Hippocampal formation (tissue), 2 donors: ENCODE results near the gene ADGRG1.
"Not testable (repeated sequence)": the region's sequence is repeated elsewhere in the genome, so short reads cannot be mapped to it uniquely, and the experiment has no call there.

Experiments used
- DNase-seq, 2 donors: peaks; one replicate each; lab custom pipeline; 2025; lab: John Stamatoyannopoulos, UW

The ADGRG1 gene

DNA sequence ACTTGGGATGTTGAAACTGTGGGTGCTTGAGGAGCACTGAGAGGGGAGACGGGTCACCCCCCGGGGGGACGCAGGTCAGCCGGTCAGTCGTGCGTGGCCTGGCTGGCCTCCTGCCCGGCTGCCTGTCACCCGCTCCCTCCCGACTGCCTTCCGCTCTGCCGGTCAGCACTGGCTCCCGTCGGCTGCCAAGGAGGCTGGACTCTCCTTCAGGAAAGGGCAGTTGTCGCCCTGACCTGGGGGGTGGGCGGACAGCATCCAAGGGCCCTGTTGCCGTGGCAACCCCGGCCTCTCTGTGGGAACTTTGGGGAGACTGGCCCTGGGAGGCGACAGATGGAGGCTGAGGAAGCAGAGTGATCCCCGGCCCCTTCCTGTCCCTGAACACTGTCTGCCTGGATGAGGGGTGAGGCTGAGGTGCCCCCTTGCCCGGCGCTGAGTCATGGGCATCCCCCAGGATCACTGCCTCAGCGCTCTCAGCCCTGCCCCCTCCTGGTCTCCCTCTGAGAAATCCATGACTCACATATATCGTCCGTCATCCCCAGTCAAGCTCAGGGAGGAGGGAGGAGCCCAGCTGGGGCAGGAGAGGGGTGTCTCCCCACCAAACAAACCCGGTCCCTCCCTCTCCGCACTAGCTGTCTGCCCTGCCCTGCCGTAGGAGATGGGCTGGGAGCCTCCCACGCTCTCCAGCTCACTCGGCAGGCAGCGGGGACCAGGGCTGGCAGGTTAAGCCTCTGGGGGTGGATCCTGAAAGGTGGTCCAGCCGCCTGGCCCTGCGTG lies at the start of gene ADGRG1:
Gene ADGRG1, plus strand, starts transcription at position 623 of the 774 bp plus-strand sequence. CDS start 21,658 bp downstream, outside the sequence.
- peak; percentile 71 to 75 for DNase-seq

DNA sequence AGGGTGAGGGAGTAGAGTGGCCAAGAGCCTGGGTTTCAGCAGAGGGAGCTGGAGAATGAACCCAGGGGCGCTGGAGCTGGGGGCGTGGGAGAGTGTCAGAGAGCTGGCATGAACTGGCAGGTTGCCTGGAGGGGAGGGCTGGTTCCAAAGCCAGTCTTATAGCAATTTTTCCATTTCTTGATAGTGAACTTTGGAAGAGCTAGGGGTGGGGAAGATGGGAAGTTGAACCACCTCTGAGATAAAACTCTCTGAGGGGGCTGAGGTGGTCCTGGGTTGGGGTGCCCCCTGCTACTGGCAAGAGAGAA lies 49.1 kb upstream of the ADGRG1 start:
- no peak for DNase-seq

DNA sequence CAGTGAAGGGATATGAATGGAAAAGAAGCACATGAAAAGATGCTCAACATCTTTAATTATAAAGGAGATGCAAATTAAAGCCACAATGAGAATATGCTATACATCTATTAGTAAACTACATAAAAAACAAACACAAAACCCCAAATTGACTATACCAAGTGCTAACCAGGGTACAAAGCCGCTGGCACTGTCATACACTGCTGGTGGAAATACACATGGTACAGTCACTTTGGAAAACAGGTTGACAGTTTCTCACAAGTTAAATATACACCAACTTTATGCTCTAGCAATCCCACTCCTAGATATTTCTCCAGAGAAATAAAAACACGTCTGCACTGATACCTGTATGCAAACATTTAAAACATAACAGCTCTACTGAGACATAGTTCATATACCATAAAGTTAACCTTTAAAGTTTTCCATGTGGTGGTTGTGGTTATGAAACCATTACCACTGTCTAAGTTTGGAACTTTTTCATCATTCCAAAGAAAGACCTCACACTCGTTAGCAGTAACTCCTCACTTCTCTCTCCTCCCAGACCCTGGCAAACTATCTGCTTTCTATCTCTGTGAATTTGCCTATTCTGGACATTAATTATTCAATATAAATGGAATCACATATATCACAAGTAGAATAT lies 43.3 kb upstream of the ADGRG1 start:
- no peak for DNase-seq

DNA sequence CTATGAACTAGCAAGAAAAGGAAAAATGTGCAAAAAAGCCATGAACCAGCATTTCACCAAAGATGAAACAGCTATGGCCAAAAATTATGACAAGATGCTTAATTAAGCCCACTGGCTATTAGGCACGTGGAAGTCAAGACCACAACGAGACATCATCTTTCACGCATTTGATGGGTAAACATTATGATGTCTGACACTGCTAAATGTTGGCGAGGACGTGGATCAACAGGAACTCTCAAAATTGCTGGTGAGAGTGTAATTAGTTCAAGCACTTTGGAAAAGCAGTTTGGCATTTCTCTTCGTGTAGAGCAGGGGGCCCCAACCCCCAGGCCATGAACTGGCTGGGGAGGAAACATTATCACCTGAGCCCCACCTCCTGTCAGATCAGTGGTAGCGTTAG lies 39.6 kb upstream of the ADGRG1 start:
- DNase-seq = no peak

DNA sequence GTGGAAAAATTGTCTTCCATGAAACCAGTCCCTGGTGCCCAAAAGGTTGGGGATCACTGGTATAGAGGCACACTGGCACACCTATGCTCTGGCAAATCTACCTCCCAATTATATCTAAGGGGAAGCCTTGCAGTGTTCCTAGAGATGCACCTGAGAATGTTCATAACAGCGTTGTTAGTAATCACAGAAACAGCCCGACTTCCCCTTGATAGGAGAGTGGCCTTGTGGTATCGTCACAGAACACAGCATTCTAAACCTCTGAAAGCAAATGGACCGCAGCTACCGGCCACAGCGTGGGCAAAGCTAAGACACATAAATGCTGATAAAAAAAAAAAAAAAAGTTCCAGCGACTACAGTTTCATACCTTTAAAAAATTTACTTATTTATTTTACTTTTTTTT lies 39.1 kb upstream of the ADGRG1 start:
- no peak for DNase-seq

DNA sequence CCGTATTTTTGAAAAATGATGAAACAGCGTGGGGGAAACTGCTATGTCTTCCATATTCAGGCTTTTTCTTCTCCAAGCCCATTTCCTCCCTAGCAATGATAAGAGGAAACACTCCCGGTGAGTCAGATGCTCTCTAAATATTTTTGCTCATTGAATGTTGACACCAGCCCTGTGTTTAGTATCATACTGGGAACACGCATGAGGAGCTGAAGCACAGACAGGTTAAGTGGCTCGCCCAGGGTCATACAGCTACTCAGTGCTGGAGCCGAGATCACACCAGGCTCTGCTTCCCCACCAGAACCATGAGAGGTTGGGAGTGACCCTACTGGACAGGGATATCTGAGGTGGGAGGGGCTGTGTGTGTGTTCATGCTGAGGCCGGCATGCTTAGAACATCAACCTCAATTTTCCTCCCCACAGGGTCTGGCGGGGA lies 37.8 kb upstream of the ADGRG1 start:
- DNase-seq = no peak

DNA sequence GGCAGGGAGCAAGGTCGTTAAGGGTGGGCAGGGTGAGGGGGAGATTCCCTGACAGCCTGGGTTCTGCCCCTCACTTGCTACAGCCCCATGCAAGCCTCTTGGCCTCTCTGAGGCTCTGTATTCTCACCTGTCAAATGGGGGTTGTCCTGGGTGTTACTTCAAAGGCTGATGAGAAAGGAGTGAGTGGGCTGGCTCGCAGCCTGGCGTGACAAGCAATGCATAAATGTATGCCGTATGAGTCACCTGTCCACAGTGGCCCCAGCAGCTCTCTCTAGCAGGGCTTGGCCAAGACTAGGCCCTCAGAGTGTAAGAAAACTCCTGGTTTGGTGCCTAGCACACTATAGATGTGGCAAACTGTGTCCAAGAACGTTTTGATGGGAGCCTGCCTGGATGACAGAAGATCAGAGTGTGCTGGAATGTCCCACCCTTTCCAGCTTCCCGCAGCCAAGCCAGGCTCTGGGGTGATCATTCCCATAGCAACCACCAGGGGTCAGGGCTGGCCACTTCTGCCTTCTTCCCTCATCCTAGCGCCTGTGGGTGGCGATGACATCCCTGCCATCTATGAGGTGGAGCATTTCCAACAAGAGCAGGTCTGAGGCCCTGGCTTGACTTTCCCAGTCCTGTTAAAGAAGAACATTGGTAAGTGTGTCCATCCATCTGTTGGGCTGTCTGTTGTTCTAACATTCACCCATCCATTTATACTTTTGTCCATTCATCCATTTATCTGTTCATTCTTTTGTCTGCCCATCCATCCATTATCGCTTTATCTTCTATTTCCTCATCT lies 37.2 kb upstream of the ADGRG1 start:
- DNase-seq = peak; percentile 39 to 66

DNA sequence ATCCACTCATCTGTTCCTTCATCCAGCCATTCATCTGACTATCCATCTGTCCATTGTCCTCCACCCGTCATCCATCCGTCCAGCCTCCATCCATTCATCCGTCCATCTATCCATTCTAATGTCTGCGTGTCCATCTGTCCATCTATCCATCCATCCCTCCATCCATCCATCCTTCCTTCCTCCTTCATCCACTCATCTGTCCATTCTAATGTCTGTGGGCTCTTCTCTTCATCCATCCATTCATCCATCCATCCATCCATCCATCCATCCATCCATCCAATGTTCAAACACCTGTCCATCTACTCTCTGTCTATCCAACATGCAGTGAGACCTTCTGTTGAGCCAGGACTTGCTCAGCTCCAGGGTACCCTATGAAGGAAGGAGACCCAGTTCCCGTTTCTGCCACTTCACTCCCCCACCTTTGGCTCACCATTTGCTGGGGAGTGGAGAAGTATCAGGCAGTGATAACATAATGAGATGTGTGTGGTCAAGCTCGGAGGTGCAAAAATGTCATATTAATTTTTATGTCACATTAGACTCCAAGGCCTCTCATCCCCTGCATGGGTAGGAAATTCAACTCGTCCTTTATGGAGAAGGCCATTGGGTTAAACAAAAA lies 36.5 kb upstream of the ADGRG1 start:
- no peak for DNase-seq

DNA sequence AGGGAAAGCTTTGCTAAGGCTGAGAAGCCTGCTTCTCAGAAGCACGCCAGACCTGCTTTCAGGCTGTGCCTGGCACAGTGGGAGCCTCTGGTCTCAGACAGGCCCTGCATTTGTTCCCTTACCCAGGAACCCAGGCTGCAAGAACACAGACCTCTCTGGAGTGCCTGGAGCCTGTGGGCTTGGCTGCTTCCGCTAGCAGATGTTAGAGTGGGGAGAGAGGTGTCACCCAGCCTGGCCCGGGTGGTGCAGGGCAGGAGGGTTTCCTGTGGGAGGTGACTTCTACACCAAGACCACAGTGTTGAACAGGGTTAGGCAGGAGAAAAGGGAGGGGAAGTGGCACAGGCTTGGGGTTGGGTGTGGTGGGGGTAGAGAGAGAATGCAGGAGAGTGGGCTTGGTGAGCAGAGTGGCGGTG lies 35.8 kb upstream of the ADGRG1 start:
- no peak for DNase-seq

DNA sequence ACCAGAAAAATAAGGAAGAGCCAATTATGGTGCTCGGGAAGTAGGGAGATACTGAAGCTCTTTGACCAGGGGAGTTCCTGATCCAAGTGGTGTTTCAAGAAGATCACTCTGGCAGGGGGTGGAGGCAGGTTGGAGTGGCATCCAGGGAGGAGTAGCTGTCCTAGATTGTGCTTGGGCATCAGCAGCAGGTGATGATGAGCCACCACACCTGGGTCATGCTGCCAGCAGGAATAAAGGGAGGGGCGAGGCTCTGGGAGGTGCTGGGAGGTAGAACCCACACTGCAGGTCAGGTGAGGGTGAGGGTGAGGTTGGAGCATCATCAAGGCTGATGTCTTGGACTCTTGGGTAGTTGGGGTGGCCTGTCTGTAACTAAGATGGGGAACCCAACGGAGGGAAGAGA lies 35.4 kb upstream of the ADGRG1 start:
- DNase-seq = no peak

DNA sequence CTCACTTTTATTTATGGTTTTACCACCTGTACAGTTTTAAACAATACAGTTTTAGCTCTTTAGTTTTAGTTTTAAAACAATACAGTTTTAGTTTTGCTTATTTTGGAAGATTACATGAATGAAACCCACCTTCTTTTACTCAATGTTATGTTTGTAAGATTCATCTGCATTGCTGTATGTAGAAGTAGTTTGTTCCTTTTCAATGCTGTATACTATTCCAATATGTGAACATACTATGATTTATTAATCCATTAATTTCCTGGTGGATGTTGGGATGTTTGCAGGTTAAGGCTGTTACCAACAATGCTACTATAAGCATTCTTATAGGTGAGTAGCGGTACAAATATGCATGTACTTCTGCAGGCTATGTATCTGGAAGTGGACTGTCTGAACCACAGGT lies 34.4 kb upstream of the ADGRG1 start:
- DNase-seq = no peak

DNA sequence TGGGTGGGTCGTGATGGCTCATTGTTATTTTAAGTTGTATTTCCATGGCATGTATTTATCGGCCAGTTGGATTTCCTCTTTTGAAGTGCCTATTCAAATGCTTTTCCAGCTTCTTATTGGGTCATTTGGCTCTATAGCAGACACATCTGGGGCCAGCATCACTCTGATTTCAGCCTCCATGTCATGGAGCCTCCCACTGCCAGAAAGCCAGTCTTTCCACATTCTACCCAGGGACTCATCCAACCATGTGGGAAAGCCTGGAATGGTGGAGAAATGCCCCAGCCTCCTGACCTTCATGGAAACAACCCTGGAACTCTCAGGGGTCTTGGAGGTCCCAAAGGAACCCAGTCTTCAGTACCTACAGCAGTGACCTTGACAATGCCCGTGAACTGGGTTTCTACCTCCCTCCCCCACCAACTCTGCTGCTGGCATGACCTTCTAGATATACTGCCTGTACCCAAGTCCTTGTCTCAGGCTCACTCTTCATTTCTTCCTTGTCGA lies 33.8 kb upstream of the ADGRG1 start:
- no peak for DNase-seq

DNA sequence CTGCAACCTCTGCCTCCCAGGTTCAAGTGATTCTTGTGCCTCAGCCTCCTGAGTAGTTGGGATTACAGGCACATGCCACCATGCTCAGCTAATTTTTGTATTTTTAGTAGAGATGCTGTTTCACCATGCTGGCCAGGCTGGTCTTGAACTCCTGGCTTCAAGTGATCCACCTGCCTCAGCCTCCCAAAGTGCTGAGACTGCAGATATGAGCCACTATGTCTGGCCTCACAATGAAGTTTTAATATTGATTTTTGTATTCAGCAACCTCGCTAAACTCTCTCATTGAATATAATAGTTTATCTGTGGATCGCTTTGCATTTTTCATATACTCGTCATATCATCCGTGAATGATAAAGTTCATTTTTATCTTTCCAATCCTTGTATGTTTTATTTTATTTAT lies 32.2 kb upstream of the ADGRG1 start:
- not testable (repeated sequence) for DNase-seq

DNA sequence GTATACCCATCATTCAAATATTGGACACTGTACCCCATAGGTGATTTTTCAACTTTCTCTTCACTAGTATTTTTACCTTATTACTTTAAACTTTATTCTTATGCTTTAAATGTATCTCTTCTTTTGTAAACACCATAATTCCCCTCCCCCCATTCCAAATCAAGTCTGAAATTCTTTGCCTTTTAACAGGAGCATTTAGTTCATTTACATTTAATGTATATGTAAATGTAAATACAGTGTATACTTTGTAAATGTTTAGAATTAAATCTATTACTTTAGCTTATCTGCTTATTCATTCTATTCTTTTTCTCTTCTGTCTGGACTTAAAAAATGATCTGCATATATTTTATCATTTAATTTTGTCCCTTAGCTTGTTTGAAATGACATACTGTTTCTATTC lies 30.0 kb upstream of the ADGRG1 start:
- DNase-seq = no peak

DNA sequence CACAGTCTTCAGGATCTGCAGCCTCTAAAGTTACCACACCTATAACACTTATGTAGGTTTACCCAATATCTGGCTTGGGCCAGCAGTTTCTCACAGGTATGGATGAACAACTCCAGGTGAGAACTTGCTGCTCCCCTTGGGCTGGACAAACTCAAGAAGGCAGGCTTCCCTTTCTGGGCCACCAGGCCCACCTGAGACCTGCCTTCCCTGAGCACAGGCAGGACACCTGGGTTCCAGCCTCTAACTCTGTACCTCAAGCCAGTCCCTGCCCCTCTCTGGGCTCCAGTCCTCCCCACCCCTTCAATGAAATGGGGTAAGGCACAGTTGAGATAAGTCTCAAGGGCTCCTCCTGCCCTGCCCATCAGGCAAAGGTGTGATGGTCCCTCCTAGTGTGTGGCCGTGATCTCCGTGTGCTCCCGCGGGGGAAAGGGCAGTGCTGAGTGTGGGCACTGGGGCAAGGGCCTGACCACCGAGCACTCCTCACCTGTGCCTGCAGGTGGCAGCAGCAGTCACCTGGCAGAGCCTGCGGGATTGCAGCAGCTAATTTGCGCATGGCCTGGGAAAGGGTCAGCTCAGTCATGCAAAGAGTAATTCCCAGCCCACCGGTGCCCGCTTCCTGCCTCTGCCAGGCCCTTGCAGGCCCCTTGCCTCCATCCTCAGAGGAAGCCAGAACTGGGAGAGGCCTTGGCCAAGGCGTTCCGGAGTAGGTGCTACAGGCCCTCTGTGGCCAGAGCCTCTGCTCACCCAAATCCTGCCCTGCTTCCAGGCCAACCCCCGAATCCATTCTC lies 28.2 kb upstream of the ADGRG1 start:
- peak in 1 of 2 donors; percentile 19 for DNase-seq

DNA sequence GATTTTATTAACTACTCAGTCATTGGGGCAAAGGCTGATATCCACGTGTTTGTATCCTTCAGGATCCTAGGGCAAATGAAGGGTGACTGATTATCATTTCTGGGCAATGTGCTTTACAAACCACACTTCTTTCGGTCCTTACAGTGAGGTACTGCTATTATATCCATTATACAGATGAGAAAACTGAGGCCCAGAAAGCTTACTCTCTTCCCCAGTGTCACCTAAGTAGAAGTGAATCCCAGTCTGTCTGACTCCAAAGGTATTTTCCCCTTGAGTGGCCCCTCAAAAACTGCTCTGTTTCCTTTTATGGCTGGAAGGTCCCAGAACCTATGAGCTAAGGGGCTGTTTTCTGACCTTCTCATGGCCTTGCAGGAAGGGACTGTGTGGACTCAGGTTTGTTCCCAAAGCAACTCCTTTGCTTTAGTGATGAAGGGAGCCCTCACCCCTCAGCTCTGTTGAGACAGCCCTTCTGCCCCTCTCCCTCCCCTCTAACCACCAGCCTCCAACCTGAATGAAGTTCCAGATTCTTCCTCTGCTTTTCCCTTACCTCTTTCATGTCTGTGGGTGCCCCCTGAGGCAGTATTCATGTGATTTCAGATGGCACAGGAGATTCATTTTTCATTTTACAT lies 27.4 kb upstream of the ADGRG1 start:
- no peak for DNase-seq

DNA sequence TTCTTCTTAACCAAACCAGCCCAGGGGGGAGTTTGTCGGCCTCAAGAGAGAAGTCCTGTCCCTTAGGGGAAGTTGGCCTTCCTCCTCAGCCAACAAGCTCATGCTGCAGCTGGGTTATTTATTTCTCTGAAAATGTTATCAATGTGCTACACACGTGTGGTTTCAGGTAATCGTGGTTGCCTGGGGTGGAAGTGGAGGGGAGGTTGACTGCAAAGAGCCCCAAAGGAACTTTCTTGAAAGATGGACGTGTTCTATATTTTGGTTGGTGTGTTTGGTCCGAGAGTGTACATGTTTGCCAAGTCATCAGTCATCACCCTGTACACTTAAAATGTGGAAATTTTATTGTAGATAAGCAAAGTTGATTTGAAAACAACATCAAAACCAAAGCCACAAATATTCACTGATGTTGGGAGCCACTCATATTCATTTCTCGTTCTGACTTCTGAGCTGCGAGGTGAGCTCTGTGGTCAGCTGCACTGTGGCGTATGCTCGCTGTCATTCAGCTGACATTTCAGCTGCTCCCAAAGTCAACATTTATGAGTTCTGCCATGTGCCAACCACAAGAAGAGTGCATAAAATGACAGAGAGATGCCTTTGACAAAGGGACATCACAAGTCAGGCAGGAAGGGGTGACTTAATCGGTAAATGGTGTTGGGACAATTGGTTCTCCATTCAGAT lies 26.5 kb upstream of the ADGRG1 start:
- DNase-seq = no peak

DNA sequence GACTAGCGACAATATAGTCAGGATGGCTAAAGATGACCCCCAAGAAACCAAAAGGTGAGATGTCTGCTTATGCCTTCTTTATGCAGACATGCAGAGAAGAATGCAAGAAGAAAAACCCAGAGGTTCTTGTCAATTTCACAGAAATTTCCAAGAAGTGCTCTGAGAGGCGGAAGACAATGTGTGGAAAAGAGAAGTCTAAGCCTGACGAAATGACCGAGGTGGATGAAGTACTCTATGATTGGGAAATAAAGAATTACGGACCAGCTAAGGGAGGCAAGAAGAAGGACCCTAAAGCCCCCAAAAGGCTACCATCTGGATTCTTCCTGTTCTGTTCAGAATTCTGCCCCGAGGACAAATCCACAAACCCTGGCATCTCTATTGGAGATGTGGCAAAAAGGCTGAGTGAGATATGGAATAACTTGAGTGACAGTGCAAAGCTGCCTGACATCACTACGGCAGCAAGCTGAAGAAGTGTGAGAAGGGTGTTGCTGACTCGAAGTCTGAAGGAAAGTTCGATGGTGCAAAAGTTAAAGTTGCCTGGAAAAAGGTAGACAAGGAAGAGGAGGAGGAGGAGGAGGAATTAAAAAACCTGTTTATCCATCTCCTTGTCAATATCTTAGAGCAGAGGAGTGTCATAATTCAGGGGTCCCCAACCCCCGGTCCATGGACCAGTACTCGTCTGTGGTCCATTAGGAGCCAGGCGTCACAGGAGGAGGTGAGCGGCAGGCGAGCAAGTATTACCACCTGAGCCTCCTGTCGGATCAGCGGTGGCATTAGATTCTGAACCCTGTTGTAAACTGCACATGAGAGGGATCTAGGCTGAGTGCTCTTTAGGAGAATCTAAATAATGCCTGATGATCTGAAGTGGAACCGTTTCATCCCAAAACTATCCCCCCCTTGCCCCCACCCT lies 25.1 kb upstream of the ADGRG1 start:
- DNase-seq = no peak

DNA sequence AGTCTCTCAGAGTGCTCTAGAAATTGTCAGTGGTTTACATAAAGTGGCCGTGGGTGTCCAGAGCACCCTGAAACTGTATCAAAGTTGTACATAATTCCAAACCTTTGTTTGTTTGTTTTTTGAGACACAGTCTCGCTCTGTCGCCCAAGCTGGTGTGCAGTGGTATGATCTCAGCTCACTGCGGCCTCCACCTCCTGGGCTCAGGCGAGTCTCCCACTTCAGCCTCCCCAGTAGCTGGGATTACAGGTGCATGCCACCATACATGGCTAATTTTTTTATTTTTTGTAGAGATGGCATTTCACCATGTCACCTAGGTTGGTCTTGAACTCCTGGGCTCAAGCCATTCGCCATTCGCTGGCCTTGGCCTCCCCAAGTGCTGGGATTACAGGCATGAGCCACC lies 24.3 kb upstream of the ADGRG1 start:
- DNase-seq = no peak
